ENCODE measurements around the gene NBAS. TPM values are rescaled to one million over a fixed set of nuclear protein-coding genes. Genes with fewer than 3 reads are reported as not detected.
A peak's percentile ranks its signal among the peaks of the same experiment; 100 is the strongest.
"Not testable (repeated sequence)": the region's sequence is repeated elsewhere in the genome, so short reads cannot be mapped to it uniquely, and the experiment has no call there.

The NBAS gene
- total RNA-seq, 2 donors from 2014 or later, result 29.3 to 32.5 TPM

DNA sequence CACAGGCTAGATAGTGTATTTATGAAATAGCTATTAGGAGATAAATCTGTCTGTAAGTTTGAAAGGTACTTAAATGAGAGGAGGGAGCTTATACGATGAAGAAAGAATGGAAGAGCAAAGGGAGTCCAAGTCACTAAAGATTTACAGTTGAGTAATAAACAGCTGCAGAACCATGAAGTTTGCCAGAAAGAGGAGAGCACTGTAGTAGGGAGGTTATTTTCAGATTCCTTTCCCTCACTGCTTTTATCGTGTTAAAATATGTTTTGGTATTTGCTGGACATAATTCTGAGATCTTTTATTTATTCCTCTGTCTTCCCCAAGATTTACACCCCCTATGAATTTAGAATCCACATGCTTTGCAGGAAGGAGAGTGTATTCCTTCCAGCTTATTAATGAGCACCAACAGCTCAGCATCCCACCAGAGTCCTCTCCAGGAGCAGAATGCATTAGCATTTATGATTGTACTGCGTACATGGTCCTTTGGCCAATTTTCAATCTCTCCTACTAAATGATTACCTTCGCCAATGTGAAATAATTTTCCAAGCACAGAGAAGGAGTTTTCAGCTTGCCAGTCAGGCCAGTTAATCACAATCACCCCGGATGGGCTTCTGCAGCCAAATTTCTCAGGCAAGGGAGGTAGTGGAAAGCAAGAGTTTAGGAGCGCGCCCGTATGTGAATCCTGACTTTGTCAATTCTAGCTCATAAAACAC lies 297.0 kb downstream of the NBAS start:
- H3K4me3 Mint-ChIP-seq, result no peak overlapping the region
- H3K27me3 Mint-ChIP-seq, result no peaks in the 10 kb centered on the region
- H3K36me3 Mint-ChIP-seq (ENCODE audit: low read depth), result peaks cover 6% of the 10 kb centered on the region
- peaks cover under 1% of the 10 kb centered on the region for H3K9me3 ChIP-seq (ENCODE audit: control insufficient read depth, low read length, poor library complexity, severe bottlenecking)
- ATAC-seq (no peak), DNase-seq (no peak)
- H3K27ac Mint-ChIP-seq, result no peak overlapping the region
- H3K4me1 Mint-ChIP-seq, result no peaks in the 10 kb centered on the region

DNA sequence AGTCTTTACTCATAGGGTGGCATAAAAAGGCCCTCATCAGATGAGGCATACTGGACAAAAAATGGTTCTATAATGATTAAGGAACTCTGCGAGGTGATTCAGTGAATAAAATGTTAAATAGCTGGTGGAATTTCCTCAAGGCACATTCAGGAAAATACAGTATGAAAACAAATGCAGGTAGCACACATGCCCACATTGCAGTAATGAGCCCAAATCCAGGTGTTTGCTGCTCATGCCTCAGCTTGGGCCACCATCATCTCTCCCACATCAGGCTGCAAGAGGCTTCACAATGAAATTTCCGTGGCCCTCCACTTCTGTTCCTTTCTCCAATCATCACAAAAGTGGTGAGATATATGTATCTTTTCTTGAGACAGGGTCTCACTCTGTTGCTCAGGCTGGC lies 298.3 kb downstream of the NBAS start:
- no peak for DNase-seq
- Mint-ChIP-seq H3K4me3 (no peak overlapping the region), H3K27ac (no peak overlapping the region), H3K4me1 (no peaks in the 10 kb centered on the region), H3K27me3 (no peaks in the 10 kb centered on the region), H3K36me3 (ENCODE audit: low read depth) (peaks cover 8% of the 10 kb centered on the region)
- H3K9me3 ChIP-seq (ENCODE audit: control insufficient read depth, low read length, poor library complexity, severe bottlenecking), result peaks cover 4% of the 10 kb centered on the region
- ATAC-seq, result no peak

DNA sequence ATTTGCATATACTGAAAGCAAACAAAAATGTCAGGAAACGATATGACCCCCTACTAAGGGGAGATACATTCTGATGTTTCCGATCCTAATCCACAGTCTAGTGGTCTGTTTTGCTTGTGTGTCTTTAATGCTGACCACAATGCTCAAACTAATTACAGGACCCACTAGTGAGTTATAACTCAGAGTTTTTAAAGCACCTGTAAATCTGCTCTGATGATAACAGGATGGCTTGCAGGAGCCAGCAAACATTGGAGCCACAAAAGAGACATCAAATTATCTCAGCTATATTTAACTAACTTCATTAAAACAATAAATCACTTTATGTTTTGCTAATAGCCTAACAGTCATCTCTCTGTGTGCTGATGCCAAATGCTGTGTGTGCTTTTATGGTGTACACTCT lies 300.3 kb downstream of the NBAS start:
- peaks cover 4% of the 10 kb centered on the region for H3K9me3 ChIP-seq (ENCODE audit: control insufficient read depth, low read length, poor library complexity, severe bottlenecking)
- peaks cover 6% of the 10 kb centered on the region for H3K36me3 Mint-ChIP-seq (ENCODE audit: low read depth)
- H3K27me3 Mint-ChIP-seq, result no peaks in the 10 kb centered on the region
- H3K4me1 Mint-ChIP-seq, result no peaks in the 10 kb centered on the region
- H3K27ac Mint-ChIP-seq, result no peak overlapping the region
- DNase-seq (no peak), ATAC-seq (no peak)
- H3K4me3 Mint-ChIP-seq, result no peak overlapping the region

DNA sequence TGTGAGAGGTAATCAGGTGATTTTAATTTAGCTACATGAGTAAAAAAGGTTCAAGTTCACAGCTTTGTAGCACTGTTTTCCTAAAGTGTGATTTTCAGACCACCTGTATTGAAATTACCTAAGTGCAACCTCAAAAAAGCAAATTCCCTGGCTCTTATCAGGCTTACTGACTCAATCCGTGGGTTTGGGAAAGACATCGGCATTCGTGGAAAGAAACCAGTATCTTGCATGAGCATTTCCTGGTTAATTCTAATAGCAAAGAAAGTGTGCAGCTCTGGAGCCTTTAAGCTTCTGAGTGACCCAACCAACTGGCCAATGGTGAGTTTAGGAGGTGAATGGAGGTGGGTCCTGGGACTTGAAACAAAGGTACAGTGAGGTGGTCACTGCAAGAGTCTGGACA lies 300.9 kb downstream of the NBAS start:
- Mint-ChIP-seq H3K27me3 (no peaks in the 10 kb centered on the region), H3K27ac (no peak overlapping the region), H3K4me3 (no peak overlapping the region), H3K36me3 (ENCODE audit: low read depth) (peaks cover 4% of the 10 kb centered on the region), H3K4me1 (no peaks in the 10 kb centered on the region)
- DNase-seq (no peak), ATAC-seq (no peak)
- H3K9me3 ChIP-seq (ENCODE audit: control insufficient read depth, low read length, poor library complexity, severe bottlenecking), result peaks cover 4% of the 10 kb centered on the region

DNA sequence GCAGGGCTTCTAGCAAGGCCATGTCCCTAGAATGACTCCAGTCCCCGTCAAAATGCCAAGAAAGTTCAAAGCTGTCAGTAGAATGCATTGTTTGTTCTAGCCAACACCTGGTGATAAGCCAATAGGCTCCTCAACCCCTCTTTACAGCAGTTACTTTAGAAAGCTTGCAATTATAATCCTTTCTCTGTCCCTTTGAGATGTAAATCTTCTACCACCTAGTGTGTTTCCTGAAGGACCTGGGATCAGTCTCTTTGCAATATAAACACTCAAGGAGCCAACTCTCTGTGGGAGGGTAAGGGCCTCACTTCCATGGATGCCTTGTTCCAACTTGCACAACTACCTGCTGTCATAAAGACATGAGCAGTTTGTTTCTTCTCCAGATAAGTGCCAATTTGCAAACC lies 301.8 kb downstream of the NBAS start:
- H3K4me3 Mint-ChIP-seq, result no peak overlapping the region
- DNase-seq (no peak), ATAC-seq (no peak)
- no peaks in the 10 kb centered on the region for H3K27me3 Mint-ChIP-seq
- no peaks in the 10 kb centered on the region for H3K4me1 Mint-ChIP-seq
- H3K36me3 Mint-ChIP-seq (ENCODE audit: low read depth), result peaks cover 4% of the 10 kb centered on the region
- H3K9me3 ChIP-seq (ENCODE audit: control insufficient read depth, low read length, poor library complexity, severe bottlenecking), result peaks cover 4% of the 10 kb centered on the region
- no peak overlapping the region for H3K27ac Mint-ChIP-seq

DNA sequence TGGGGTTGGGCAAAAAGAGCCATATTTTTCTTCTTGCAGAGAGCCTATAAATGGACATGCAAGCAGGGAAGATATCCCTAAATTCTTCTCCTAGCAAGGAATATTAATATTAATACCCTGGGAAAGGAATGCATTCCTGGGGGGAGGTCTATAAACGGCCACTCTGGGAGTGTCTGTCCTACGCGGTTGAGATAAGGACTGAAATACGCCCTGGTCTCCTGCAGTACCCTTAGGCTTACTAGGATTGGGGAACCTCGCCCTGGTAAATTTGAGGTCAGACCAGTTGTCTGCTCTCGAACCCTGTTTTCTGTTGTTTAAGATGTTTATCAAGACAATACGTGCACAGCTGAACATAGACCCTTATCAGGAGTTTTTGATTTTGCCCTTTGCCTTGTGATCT lies 302.7 kb downstream of the NBAS start:
- not testable (repeated sequence) for ATAC-seq; H3K36me3 Mint-ChIP-seq (ENCODE audit: low read depth); H3K9me3 ChIP-seq (ENCODE audit: control insufficient read depth, low read length, poor library complexity, severe bottlenecking); DNase-seq; H3K27me3 Mint-ChIP-seq; H3K4me3 Mint-ChIP-seq; H3K27ac Mint-ChIP-seq; H3K4me1 Mint-ChIP-seq

DNA sequence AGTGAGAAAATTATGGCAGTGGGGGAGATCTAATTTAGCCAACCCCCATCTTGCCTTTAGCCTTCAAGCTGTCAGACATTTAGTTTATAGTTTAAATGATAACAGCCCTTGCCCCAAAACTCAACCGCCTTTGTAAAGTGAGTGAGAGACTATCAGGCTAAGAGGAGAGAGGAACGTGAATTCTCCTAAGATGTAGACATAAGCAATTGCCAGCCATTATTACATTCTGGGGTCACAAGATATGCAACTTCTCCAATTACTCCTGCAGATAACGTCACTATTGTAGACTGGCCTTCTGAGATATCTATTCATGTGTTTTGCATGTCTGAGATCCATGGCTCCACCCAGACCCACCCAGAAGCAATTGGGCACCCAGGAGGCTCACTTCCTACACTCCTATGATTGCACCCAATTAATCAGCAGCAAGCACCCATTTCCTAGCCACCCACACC lies 307.3 kb downstream of the NBAS start:
- no peak overlapping the region for H3K27ac Mint-ChIP-seq
- H3K9me3 ChIP-seq (ENCODE audit: control insufficient read depth, low read length, poor library complexity, severe bottlenecking), result peaks cover under 1% of the 10 kb centered on the region
- peaks cover 4% of the 10 kb centered on the region for H3K36me3 Mint-ChIP-seq (ENCODE audit: low read depth)
- no peaks in the 10 kb centered on the region for H3K27me3 Mint-ChIP-seq
- ATAC-seq (no peak), DNase-seq (no peak)
- H3K4me3 Mint-ChIP-seq, result no peak overlapping the region
- peaks cover 3% of the 10 kb centered on the region for H3K4me1 Mint-ChIP-seq

DNA sequence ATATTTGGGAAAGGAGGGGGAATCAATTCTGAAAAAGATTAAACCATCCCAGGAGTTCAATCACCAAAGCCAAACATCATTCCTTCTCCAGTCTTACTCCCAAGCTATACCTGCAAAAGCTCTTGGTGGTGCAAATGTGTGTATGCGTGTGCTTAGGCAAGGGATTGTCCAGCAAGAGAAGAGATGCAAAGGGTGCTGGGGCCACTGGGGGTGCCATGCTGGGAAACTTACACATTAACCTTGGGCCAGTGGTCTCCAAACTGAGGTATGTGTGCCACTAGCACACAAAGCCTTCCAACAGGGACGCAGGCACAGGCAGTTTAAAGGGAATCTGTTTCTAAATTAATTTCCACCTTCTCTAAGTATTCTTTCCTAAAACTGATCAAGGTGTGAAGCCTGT lies 307.9 kb downstream of the NBAS start:
- H3K9me3 ChIP-seq (ENCODE audit: control insufficient read depth, low read length, poor library complexity, severe bottlenecking), result no peaks in the 10 kb centered on the region
- no peaks in the 10 kb centered on the region for H3K27me3 Mint-ChIP-seq
- peaks cover 3% of the 10 kb centered on the region for H3K4me1 Mint-ChIP-seq
- no peak for ATAC-seq
- no peak overlapping the region for H3K4me3 Mint-ChIP-seq
- H3K27ac Mint-ChIP-seq, result no peak overlapping the region
- peaks cover 3% of the 10 kb centered on the region for H3K36me3 Mint-ChIP-seq (ENCODE audit: low read depth)
- DNase-seq, result no peak

DNA sequence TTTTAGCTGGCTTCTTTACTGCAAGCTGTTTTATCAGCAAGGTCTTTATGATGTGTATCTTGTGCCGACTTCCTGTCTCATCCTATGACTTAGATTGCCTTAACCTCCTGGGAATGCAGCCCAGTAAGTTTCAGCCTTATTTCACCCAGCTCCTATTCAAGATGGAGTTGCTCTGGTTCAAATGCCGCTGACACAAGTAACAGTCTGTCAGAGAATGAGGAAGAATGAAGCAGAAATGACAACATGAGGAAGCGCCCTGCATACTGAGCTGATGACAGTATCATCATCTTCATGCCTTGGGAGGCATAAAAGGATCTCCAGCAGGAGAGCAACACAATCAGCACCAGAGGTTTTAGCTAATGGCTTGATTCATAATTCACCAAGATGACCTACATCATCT lies 309.4 kb downstream of the NBAS start:
- Mint-ChIP-seq H3K4me3 (no peak overlapping the region), H3K36me3 (ENCODE audit: low read depth) (peaks cover 5% of the 10 kb centered on the region), H3K27ac (no peak overlapping the region), H3K4me1 (peaks cover 8% of the 10 kb centered on the region), H3K27me3 (no peaks in the 10 kb centered on the region)
- H3K9me3 ChIP-seq (ENCODE audit: control insufficient read depth, low read length, poor library complexity, severe bottlenecking), result no peaks in the 10 kb centered on the region
- DNase-seq, result no peak
- ATAC-seq, result no peak

DNA sequence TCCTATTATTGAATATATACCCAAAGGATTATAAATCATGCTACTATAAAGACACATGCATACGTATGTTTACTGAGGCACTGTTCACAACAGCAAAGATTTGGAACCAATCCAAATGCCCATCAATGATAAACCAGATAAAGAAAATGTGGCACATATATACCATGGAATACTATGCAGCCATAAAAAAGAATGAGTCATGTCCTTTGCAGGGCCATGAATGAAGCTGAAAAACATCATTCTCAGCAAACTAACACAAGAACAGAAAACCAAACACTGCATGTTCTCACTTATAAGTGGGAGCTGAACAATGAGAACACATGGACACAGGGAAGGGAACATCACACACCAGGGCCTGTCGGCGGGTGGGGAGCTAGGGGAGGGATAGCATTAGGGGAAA lies 310.2 kb downstream of the NBAS start:
- H3K27me3 Mint-ChIP-seq; H3K4me3 Mint-ChIP-seq; H3K27ac Mint-ChIP-seq; DNase-seq; H3K36me3 Mint-ChIP-seq (ENCODE audit: low read depth); H3K9me3 ChIP-seq (ENCODE audit: control insufficient read depth, low read length, poor library complexity, severe bottlenecking); ATAC-seq; H3K4me1 Mint-ChIP-seq: not testable (repeated sequence)

DNA sequence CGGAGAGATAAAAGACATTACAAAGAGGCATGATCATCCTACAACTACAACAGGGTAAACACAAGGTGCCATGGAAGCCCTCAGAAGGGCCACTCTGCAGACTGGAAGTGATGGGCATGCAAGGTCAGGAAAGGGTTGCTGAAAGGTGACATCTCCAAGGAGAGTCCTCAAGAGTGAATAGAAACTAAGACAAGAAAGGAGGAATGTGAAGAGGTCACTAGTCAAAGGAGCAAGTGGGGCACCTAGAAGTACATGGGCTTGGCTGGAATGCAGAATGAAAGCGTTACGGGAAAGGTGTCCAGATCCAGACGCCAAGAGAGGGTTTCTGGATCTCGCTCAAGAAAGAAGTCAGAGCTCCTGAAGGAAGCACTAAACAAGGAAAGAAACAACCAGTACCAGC lies 314.3 kb downstream of the NBAS start:
- H3K9me3 ChIP-seq (ENCODE audit: control insufficient read depth, low read length, poor library complexity, severe bottlenecking), result no peaks in the 10 kb centered on the region
- Mint-ChIP-seq H3K4me3 (no peak overlapping the region), H3K4me1 (peaks cover 27% of the 10 kb centered on the region), H3K36me3 (ENCODE audit: low read depth) (peaks cover 8% of the 10 kb centered on the region), H3K27ac (no peak overlapping the region), H3K27me3 (no peaks in the 10 kb centered on the region)
- no peak for DNase-seq
- ATAC-seq, result no peak

DNA sequence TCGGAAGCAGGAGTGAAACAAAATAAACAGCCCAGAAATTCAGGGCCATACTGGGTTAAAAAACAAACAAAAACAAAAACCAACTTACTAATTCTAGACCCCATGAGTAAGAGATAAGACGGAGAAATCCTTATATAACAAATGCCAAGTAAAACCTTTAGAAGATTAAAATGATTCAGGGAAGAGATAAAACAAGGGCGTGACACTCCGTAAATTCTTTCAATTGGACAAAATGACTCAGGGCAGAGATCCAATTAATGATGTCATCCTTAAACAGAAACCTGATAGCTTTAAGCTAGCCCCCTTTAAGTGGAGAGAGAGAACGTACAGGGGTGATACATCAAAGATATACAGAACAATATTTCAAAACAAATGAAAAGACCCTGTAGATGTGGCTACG lies 317.4 kb downstream of the NBAS start:
- no peak for ATAC-seq
- no peaks in the 10 kb centered on the region for H3K27me3 Mint-ChIP-seq
- peaks cover 24% of the 10 kb centered on the region for H3K4me1 Mint-ChIP-seq
- H3K4me3 Mint-ChIP-seq, result no peak overlapping the region
- no peaks in the 10 kb centered on the region for H3K9me3 ChIP-seq (ENCODE audit: control insufficient read depth, low read length, poor library complexity, severe bottlenecking)
- peaks cover 6% of the 10 kb centered on the region for H3K36me3 Mint-ChIP-seq (ENCODE audit: low read depth)
- DNase-seq, result no peak
- no peak overlapping the region for H3K27ac Mint-ChIP-seq

DNA sequence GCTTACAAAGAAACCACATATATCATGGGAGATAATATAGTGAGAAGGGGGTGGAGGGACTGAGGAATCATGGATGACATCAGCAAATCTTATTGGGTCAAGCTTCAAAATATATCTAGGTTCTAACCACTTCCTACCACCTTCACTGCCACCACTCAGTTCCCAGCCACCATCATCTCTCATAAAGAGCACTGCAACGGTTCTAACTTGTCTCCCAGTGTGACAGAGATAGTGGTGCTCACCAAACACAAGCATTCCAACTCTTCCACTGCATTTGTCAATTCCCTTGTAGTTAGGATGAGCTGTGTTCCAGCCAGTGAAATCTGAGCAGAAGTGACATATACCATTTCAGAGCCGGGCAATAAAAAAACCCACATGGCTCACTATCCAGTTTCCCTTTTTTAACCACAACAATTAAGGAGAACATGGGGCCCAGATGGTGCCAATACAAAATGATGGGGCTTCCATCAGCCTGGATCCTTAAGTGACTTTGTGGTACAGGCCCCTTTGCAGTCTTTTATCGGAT lies 318.1 kb downstream of the NBAS start:
- Mint-ChIP-seq H3K27ac (no peak overlapping the region), H3K4me1 (peaks cover 21% of the 10 kb centered on the region), H3K27me3 (no peaks in the 10 kb centered on the region), H3K36me3 (ENCODE audit: low read depth) (peaks cover 5% of the 10 kb centered on the region), H3K4me3 (no peak overlapping the region)
- no peak for ATAC-seq
- no peak for DNase-seq
- H3K9me3 ChIP-seq (ENCODE audit: control insufficient read depth, low read length, poor library complexity, severe bottlenecking), result no peaks in the 10 kb centered on the region

DNA sequence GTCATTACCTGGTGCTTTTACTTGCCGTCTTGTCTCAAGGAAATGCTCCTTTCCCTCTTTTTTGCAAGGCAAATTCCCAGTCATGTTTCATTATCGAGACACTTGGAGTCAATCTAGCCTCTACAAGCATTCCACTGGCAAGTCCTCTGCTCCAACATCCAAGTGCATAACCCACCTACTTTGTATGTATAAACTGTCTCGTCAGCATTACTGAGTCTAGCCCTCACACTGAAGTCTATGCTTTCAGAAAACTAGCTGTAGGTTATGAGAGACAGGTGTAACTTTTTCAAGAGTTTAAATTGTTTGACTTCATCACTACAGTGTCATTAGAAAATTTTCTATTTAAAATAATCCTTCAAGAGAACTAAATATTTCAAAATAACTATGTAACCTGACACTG lies 319.2 kb downstream of the NBAS start:
- Mint-ChIP-seq H3K27ac (peak overlapping the region; percentile 3), H3K27me3 (no peaks in the 10 kb centered on the region), H3K4me1 (peaks cover 19% of the 10 kb centered on the region), H3K36me3 (ENCODE audit: low read depth) (peaks cover 6% of the 10 kb centered on the region), H3K4me3 (no peak overlapping the region)
- ATAC-seq, result no peak
- no peak for DNase-seq
- no peaks in the 10 kb centered on the region for H3K9me3 ChIP-seq (ENCODE audit: control insufficient read depth, low read length, poor library complexity, severe bottlenecking)

Data from T-helper 17 cell (primary cell).